ENCODE results near the gene KCNN4. TPM values are rescaled to one million over a fixed set of nuclear protein-coding genes. Genes with fewer than 3 reads are reported as not detected.
A peak's percentile ranks its signal among the peaks of the same experiment; 100 is the strongest.

KCNN4 gene
- total and polyA plus RNA-seq, 2 of the 13 experiments (the other 11 are each of a cell fraction or from before 2014, with no cell fraction given): 0.13 to 0.25 TPM

GRCh38 chr19:43774103-43774939 is 6.5 kb downstream of the KCNN4 start (continued):
- TF ChIP-seq ZNF501 (CRISPR knock-in tag; IDR thresholded peaks at IDR 0.05) (peak; percentile 48), PREB (CRISPR knock-in tag; IDR thresholded peaks at IDR 0.05) (no peak), ZNF136 (CRISPR knock-in tag; IDR thresholded peaks at IDR 0.05; ENCODE audit: low read depth) (no peak), POGZ (CRISPR knock-in tag; IDR thresholded peaks at IDR 0.05) (peak; percentile 42; the same call in 1 of the 2 replicates), EED (CRISPR knock-in tag; IDR thresholded peaks at IDR 0.05) (no peak), ZNF354B (CRISPR knock-in tag; IDR thresholded peaks at IDR 0.05) (no peak), SMYD3 (CRISPR knock-in tag; IDR thresholded peaks at IDR 0.05) (no peak), SIN3A (IDR thresholded peaks at IDR 0.05; ENCODE audit: borderline replicate concordance, low read depth, low read length) (no peak), ZNF407 (CRISPR knock-in tag; IDR thresholded peaks at IDR 0.05; ENCODE audit: not compliant biosample characterization) (no peak), ZNF773 (CRISPR knock-in tag; IDR thresholded peaks at IDR 0.05; ENCODE audit: borderline replicate concordance) (no peak), ATF2 (CRISPR knock-in tag; IDR thresholded peaks at IDR 0.05) (0 out of 2 replicates have a peak, but pooled peaks have one; percentile 30), HDAC2 (CRISPR knock-in tag; IDR thresholded peaks at IDR 0.05) (peak; percentile 21; the same call in 1 of the 2 replicates), RAD21 (CRISPR knock-in tag; IDR thresholded peaks at IDR 0.05) (peak; percentile 73), HBP1 (CRISPR knock-in tag; IDR thresholded peaks at IDR 0.05; ENCODE audit: low read depth) (no peak), KAT2B (IDR thresholded peaks at IDR 0.05; ENCODE audit: borderline replicate concordance, low read depth, low read length) (no peak), SMARCC2 (IDR thresholded peaks at IDR 0.05) (no peak), ZNF17 (CRISPR knock-in tag; IDR thresholded peaks at IDR 0.05) (no peak)
